ENCODE results near the gene SPNS2. TPM values are rescaled to one million over a fixed set of nuclear protein-coding genes. Genes with fewer than 3 reads are reported as not detected.

Gene SPNS2
- total and polyA plus RNA-seq, 4 donors = 4.0 to 9.0 (median 5.2) TPM

- H3K9ac ChIP-seq (ENCODE audit: low read depth in 1 of 2, low read length in 2 of 2) = no peak overlapping the region
- H3K9me3 ChIP-seq (ENCODE audit: control insufficient read depth in 4 of 4, low read length in 3 of 4) = no peaks in the 10 kb centered on the region
- H3K27me3 ChIP-seq (ENCODE audit: control insufficient read depth in 4 of 4, insufficient read depth in 4 of 4, low read length in 3 of 4) = no peaks in the 10 kb centered on the region
- no peak overlapping the region for H3K27ac ChIP-seq (ENCODE audit: low read depth in 1 of 2, low read length in 2 of 2)
- WGBS = 90% methylated on average over 7 of the region's 7 CpGs
- TF ChIP-seq GABPA (IDR thresholded peaks at IDR 0.05 in 1 of 2, conservative IDR thresholded peaks at IDR 0.05 in 1 of 2) (no peak), HNF4G (IDR thresholded peaks at IDR 0.05) (no peak), RAD21 (IDR thresholded peaks at IDR 0.05) (no peak), REST (IDR thresholded peaks at IDR 0.05) (no peak), HNF4A (conservative IDR thresholded peaks at IDR 0.05) (no peak), SP1 (IDR thresholded peaks at IDR 0.05) (no peak), EGR1 (IDR thresholded peaks at IDR 0.05; ENCODE audit: low read depth in 2 of 2) (no peak), FOXA2 (IDR thresholded peaks at IDR 0.05) (no peak), YY1 (IDR thresholded peaks at IDR 0.05) (no peak)
- TF ChIP-seq, protein P1, sequence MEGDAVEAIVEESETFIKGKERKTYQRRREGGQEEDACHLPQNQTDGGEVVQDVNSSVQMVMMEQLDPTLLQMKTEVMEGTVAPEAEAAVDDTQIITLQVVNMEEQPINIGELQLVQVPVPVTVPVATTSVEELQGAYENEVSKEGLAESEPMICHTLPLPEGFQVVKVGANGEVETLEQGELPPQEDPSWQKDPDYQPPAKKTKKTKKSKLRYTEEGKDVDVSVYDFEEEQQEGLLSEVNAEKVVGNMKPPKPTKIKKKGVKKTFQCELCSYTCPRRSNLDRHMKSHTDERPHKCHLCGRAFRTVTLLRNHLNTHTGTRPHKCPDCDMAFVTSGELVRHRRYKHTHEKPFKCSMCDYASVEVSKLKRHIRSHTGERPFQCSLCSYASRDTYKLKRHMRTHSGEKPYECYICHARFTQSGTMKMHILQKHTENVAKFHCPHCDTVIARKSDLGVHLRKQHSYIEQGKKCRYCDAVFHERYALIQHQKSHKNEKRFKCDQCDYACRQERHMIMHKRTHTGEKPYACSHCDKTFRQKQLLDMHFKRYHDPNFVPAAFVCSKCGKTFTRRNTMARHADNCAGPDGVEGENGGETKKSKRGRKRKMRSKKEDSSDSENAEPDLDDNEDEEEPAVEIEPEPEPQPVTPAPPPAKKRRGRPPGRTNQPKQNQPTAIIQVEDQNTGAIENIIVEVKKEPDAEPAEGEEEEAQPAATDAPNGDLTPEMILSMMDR (IDR thresholded peaks at IDR 0.05; ENCODE audit: low read depth, low read length, missing input control) = no peak
- TF ChIP-seq, protein P2, sequence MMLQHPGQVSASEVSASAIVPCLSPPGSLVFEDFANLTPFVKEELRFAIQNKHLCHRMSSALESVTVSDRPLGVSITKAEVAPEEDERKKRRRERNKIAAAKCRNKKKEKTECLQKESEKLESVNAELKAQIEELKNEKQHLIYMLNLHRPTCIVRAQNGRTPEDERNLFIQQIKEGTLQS (IDR thresholded peaks at IDR 0.05) = no peak
- TF ChIP-seq, protein P3, sequence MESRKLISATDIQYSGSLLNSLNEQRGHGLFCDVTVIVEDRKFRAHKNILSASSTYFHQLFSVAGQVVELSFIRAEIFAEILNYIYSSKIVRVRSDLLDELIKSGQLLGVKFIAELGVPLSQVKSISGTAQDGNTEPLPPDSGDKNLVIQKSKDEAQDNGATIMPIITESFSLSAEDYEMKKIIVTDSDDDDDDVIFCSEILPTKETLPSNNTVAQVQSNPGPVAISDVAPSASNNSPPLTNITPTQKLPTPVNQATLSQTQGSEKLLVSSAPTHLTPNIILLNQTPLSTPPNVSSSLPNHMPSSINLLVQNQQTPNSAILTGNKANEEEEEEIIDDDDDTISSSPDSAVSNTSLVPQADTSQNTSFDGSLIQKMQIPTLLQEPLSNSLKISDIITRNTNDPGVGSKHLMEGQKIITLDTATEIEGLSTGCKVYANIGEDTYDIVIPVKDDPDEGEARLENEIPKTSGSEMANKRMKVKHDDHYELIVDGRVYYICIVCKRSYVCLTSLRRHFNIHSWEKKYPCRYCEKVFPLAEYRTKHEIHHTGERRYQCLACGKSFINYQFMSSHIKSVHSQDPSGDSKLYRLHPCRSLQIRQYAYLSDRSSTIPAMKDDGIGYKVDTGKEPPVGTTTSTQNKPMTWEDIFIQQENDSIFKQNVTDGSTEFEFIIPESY (IDR thresholded peaks at IDR 0.05) = no peak
- H3K4me1 ChIP-seq (ENCODE audit: control insufficient read depth in 4 of 4, insufficient read depth in 4 of 4, low read length in 3 of 4) = peaks cover 0 to 12% (median 10%) of the 10 kb centered on the region in 4 donors
- H3K36me3 ChIP-seq (ENCODE audit: control insufficient read depth in 4 of 4, insufficient read depth in 3 of 4, low read depth in 1 of 4, low read length in 3 of 4) = no peaks in the 10 kb centered on the region
- no peak for DNase-seq (ENCODE audit: low spot score)
- no peak overlapping the region for H3K4me3 ChIP-seq (ENCODE audit: low read depth in 1 of 3, low read length in 3 of 3)
These were observed 23.2 kb upstream of the SPNS2 start for GRCh38 chr17:4475463-4475862.

DNA sequence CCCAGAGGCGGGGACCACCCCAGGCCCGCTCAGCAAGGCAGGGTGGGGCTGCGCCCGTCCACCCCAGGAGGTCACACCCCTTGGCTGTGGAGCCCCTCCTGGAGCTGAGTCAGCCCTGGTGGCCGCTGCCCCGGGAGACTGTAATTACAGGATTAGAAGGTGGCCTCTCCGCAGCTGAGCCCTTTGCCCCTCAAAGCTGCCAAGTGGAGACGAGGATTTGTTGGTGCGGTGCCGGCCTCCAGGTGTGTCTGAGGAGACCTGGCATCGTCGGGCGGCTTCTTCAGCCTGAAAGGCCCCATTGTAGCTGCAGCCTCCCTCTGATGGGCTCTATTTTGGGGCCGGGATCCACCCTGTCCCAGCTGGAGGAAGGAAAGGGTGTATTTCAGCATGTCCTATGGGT is 22.7 kb upstream of the SPNS2 start:
- no peak for TF ChIP-seq REST (IDR thresholded peaks at IDR 0.05)
- no peak for TF ChIP-seq NR2F2 (IDR thresholded peaks at IDR 0.05)
- TF ChIP-seq FOXA1 (IDR thresholded peaks at IDR 0.05) = no peak
- TF ChIP-seq GABPA (IDR thresholded peaks at IDR 0.05 in 1 of 2, conservative IDR thresholded peaks at IDR 0.05 in 1 of 2) = no peak
- no peak for TF ChIP-seq HNF4A (conservative IDR thresholded peaks at IDR 0.05)
- no peak for TF ChIP-seq RXRA (IDR thresholded peaks at IDR 0.05)
- TF ChIP-seq FOXA2 (IDR thresholded peaks at IDR 0.05) = no peak
- TF ChIP-seq, protein P1 (IDR thresholded peaks at IDR 0.05; ENCODE audit: low read depth, low read length, missing input control) = no peak
- no peak for TF ChIP-seq TAF1 (conservative IDR thresholded peaks at IDR 0.05)
- TF ChIP-seq SP1 (IDR thresholded peaks at IDR 0.05) = no peak
- WGBS = 78% methylated on average over 14 of the region's 14 CpGs
- no peak for DNase-seq (ENCODE audit: low spot score)
- Histone ChIP-seq H3K9ac (ENCODE audit: low read depth in 1 of 2, low read length in 2 of 2) (no peak overlapping the region), H3K36me3 (ENCODE audit: control insufficient read depth in 4 of 4, insufficient read depth in 3 of 4, low read depth in 1 of 4, low read length in 3 of 4) (no peaks in the 10 kb centered on the region), H3K4me1 (ENCODE audit: control insufficient read depth in 4 of 4, insufficient read depth in 4 of 4, low read length in 3 of 4) (peaks cover 0 to 18% (median 15%) of the 10 kb centered on the region in 4 donors), H3K4me3 (ENCODE audit: low read depth in 1 of 3, low read length in 3 of 3) (no peak overlapping the region), H3K27ac (ENCODE audit: low read depth in 1 of 2, low read length in 2 of 2) (no peak overlapping the region), H3K9me3 (ENCODE audit: control insufficient read depth in 4 of 4, low read length in 3 of 4) (no peaks in the 10 kb centered on the region), H3K27me3 (ENCODE audit: control insufficient read depth in 4 of 4, insufficient read depth in 4 of 4, low read length in 3 of 4) (no peaks in the 10 kb centered on the region)

Data from liver (tissue), 9 donors.